A549 (cell line): ENCODE data around the gene GAS7.

ENCODE experiments used
- CTCF ChIP-seq: fragments of >200 bp; sonication (Bioruptor Twin); formaldehyde crosslinking; IDR thresholded peaks from 3 replicates; pipeline ENCODE4 v1.5.1; 2016
- NFE2L2 ChIP-seq: fragments of 150-350 bp; conservative IDR thresholded peaks from 2 replicates; pipeline ENCODE4 v1.6.1; 2014; ENCODE audit warnings: low read length
- POLR2A ChIP-seq: IDR thresholded peaks from 2 replicates; pipeline ENCODE4 v1.6.1; 2012; ENCODE audit warnings: mild to moderate bottlenecking, low read length
- RAD21 ChIP-seq, 2 experiments: fragments of >200 bp in 1 of 2; sonication (Bioruptor Twin) in 1 of 2; formaldehyde crosslinking in 1 of 2; IDR thresholded peaks in 1 of 2; conservative IDR thresholded peaks in 1 of 2; 2 replicates in 1 of 2; 3 replicates in 1 of 2; pipeline ENCODE4 v1.6.1; 2012 to 2018; ENCODE audit warnings: inconsistent platforms in 1 of 2
- RCOR1 ChIP-seq: fragments of 150-350 bp; IDR thresholded peaks from 2 replicates; pipeline ENCODE4 v1.6.1; 2014; ENCODE audit warnings: antibody characterized with exemption, low read length, low read depth
- REST ChIP-seq: fragments of 200-600 bp; sonication (generic); IDR thresholded peaks from 2 replicates; pipeline ENCODE4 v1.6.1; 2016; ENCODE audit warnings: antibody characterized with exemption, mild to moderate bottlenecking, moderate library complexity

GRCh38 chr17:9917131-9917530 is 281.3 kb downstream of the GAS7 start:
- TF ChIP-seq REST = no peak
- no peak for TF ChIP-seq RAD21 (conservative IDR thresholded peaks at IDR 0.05 in 1 of 2, IDR thresholded peaks at IDR 0.05 in 1 of 2)
- no peak for TF ChIP-seq CTCF
- no peak for TF ChIP-seq NFE2L2
- no peak for TF ChIP-seq RCOR1
- TF ChIP-seq POLR2A = no peak
